ENCODE measurements around the gene SKI. TPM values are rescaled to one million over a fixed set of nuclear protein-coding genes. Genes with fewer than 3 reads are reported as not detected.

Gene SKI
- total and polyA plus RNA-seq, 2 of the 8 experiments (the other 6 are each of a cell fraction or from before 2014, with no cell fraction given) = 8.3 to 87.6 TPM

DNA sequence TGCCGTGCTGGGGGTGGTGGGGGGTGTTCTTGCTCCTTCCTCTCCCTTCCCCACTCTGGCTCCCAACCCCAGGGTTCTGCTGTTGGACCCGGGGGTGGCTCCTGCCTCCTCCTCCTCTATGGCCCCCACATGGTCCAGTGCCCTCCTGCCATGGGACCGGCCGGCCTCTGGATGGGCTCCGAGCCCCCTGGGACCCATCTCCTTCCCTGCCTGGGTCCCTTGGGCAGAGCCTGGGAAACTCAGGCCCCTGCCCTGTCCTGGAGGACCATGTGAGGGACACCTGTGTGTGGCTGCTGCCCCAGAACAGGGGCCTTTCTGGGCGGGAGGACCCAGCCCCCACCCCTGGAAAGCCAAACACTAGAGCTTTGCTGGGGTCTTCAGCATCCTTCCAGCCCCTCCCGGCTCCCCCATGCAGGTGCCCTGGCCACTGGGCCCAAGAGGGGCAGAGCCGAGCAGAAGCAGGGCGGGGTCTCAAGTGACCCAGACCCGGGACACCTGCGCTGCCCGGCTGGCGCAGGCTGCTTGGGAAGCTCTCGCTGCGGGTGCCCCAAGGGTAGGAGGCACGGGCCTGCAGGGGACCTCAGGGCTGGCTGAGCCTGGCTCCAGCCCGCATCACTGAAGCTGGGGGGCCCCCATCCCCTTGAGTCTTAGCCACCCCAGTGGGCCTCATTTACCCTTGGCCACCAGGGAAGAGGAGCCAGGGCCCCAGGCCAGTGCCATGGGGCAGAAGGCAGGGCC is 31.0 kb upstream of the SKI start:
- FAIRE-seq (no peak), DNase-seq (ENCODE audit: low read depth in 1 of 2, low spot score in 2 of 2) (no peak)
- Histone ChIP-seq H3K4me3 (ENCODE audit: extremely low read depth in 1 of 4, insufficient read depth in 2 of 4, low read depth in 3 of 4, low read length in 4 of 4) (no peak overlapping the region), H3K56ac (replicated peaks; ENCODE audit: insufficient read length, low read depth, low read length) (no peak overlapping the region), H2AFZ (ENCODE audit: low read length) (no peak overlapping the region), H4K20me1 (replicated peaks in 1 of 2; ENCODE audit: control insufficient read depth in 1 of 2, insufficient read depth in 2 of 2, low read length in 2 of 2) (peaks cover 0 to 3% of the 10 kb centered on the region in 2 experiments), H3K9ac (replicated peaks in 1 of 4; ENCODE audit: extremely low read depth in 1 of 4, low read depth in 3 of 4, low read length in 3 of 4) (0 out of 7 replicates have a peak overlapping the region, but pooled peaks of 1 of the 4 experiments have one; percentile 8), H3K36me3 (ENCODE audit: control insufficient read depth in 2 of 4, insufficient read depth in 4 of 4, low read length in 3 of 4) (peaks cover 0 to 3% (median 1%) of the 10 kb centered on the region in 4 experiments; a peak in 3 of 8 replicates), H3K27ac (ENCODE audit: low read depth, low read length) (no peak overlapping the region), H3K27me3 (replicated peaks in 1 of 4; ENCODE audit: control insufficient read depth in 3 of 4, extremely low read depth in 1 of 4, insufficient read depth in 3 of 4, low read length in 3 of 4) (no peaks in the 10 kb centered on the region), H4K5ac (ENCODE audit: insufficient read length, low read depth, low read length) (no peak overlapping the region), H3K4me2 (ENCODE audit: insufficient read depth in 1 of 2, low read depth in 2 of 2, low read length in 2 of 2) (no peak overlapping the region), H3K14ac (ENCODE audit: insufficient read length) (no peak overlapping the region), H2BK20ac (ENCODE audit: low read length) (no peak overlapping the region), H3K18ac (ENCODE audit: extremely low read depth, low read length) (no peak overlapping the region), H3K9me3 (ENCODE audit: insufficient read depth in 2 of 2, low read depth in 1 of 2, low read length in 1 of 2) (no peaks in the 10 kb centered on the region), H4K8ac (ENCODE audit: extremely low read depth, insufficient read depth, low read length) (no peak overlapping the region), H3K23ac (ENCODE audit: insufficient read length) (no peak overlapping the region), H2AK5ac (ENCODE audit: low read depth, low read length) (0 out of 2 replicates have a peak overlapping the region, but pooled peaks have one; percentile 43), H2BK5ac (ENCODE audit: low read depth, low read length) (no peak overlapping the region), H3K4me1 (replicated peaks in 1 of 4; ENCODE audit: control insufficient read depth in 3 of 4, insufficient read depth in 4 of 4, low read length in 3 of 4) (peaks cover 0 to 14% (median 6%) of the 10 kb centered on the region in 4 experiments; a peak in 5 of 7 replicates), H3K23me2 (ENCODE audit: low read depth, low read length) (peaks cover 1% of the 10 kb centered on the region; the same call in 1 of the 2 replicates), H3K79me1 (ENCODE audit: low read depth, low read length) (peaks cover 2% of the 10 kb centered on the region; the same call in 1 of the 2 replicates), H3K4ac (replicated peaks; ENCODE audit: insufficient read length, low read depth, low read length) (no peak overlapping the region), H3K79me2 (ENCODE audit: control insufficient read depth in 1 of 2, insufficient read depth in 2 of 2, low read length in 2 of 2) (peaks cover 0 to 16% of the 10 kb centered on the region in 2 experiments; a peak in 1 of 4 replicates), H2BK15ac (ENCODE audit: low read length) (no peak overlapping the region), H2BK120ac (replicated peaks; ENCODE audit: low read depth, low read length) (no peak overlapping the region), H4K91ac (replicated peaks; ENCODE audit: insufficient read length, low read length) (no peak overlapping the region), H2BK12ac (ENCODE audit: low read depth, low read length) (peak overlapping the region; percentile 50; the same call in 1 of the 2 replicates)
- POLR2A ChIA-PET (ENCODE audit: partially characterized antibody) = no interaction called here
- WGBS, 2 experiments (ENCODE audit: extremely low coverage in 1 of 2, insufficient coverage in 1 of 2, insufficient read length in 1 of 2, insufficient replicate concordance in 2 of 2, low coverage in 1 of 2, low lambda C conversion rate in 2 of 2, missing lambda C conversion rate in 1 of 2) = 93% methylated on average over 16 of the region's 17 CpGs; no CpG with 5 or more reads in 1 of the 2 experiments
- CTCF ChIA-PET (ENCODE audit: partially characterized antibody) = interaction anchor here (0.9 to 14.1 kb wide), 8 partner anchors 12 to 186 kb away, joined by 3 to 154 read pairs (median 6); no protein-coding TSS in a partner anchor
- TF ChIP-seq HDAC2 (IDR thresholded peaks at IDR 0.05; ENCODE audit: borderline replicate concordance in 1 of 2, low read depth in 2 of 2, low read length in 2 of 2) (no peak), BCL11A (IDR thresholded peaks at IDR 0.05; ENCODE audit: low read depth in 2 of 2, low read length in 2 of 2) (no peak), SIX5 (IDR thresholded peaks at IDR 0.05; ENCODE audit: low read depth, low read length) (no peak), RBBP5 (IDR thresholded peaks at IDR 0.05; ENCODE audit: borderline replicate concordance, low read depth, low read length) (no peak), RAD21 (IDR thresholded peaks at IDR 0.05 in 1 of 2, conservative IDR thresholded peaks at IDR 0.05 in 1 of 2; ENCODE audit: low read depth in 2 of 2, low read length in 2 of 2) (no peak), RXRA (IDR thresholded peaks at IDR 0.05; ENCODE audit: insufficient read depth, low read depth, low read length) (no peak), JUN (IDR thresholded peaks at IDR 0.05; ENCODE audit: low read depth, low read length) (no peak), POU5F1 (IDR thresholded peaks at IDR 0.05; ENCODE audit: low read depth, low read length) (no peak), FOSL1 (IDR thresholded peaks at IDR 0.05; ENCODE audit: insufficient read depth, low read depth, low read length) (no peak)

Data from H1 (cell line).